Measurements from ENCODE around the gene LAMB4. TPM values are rescaled to one million over a fixed set of nuclear protein-coding genes. Genes with fewer than 3 reads are reported as not detected.
A peak's percentile ranks its signal among the peaks of the same experiment; 100 is the strongest.

Gene LAMB4, protein sequence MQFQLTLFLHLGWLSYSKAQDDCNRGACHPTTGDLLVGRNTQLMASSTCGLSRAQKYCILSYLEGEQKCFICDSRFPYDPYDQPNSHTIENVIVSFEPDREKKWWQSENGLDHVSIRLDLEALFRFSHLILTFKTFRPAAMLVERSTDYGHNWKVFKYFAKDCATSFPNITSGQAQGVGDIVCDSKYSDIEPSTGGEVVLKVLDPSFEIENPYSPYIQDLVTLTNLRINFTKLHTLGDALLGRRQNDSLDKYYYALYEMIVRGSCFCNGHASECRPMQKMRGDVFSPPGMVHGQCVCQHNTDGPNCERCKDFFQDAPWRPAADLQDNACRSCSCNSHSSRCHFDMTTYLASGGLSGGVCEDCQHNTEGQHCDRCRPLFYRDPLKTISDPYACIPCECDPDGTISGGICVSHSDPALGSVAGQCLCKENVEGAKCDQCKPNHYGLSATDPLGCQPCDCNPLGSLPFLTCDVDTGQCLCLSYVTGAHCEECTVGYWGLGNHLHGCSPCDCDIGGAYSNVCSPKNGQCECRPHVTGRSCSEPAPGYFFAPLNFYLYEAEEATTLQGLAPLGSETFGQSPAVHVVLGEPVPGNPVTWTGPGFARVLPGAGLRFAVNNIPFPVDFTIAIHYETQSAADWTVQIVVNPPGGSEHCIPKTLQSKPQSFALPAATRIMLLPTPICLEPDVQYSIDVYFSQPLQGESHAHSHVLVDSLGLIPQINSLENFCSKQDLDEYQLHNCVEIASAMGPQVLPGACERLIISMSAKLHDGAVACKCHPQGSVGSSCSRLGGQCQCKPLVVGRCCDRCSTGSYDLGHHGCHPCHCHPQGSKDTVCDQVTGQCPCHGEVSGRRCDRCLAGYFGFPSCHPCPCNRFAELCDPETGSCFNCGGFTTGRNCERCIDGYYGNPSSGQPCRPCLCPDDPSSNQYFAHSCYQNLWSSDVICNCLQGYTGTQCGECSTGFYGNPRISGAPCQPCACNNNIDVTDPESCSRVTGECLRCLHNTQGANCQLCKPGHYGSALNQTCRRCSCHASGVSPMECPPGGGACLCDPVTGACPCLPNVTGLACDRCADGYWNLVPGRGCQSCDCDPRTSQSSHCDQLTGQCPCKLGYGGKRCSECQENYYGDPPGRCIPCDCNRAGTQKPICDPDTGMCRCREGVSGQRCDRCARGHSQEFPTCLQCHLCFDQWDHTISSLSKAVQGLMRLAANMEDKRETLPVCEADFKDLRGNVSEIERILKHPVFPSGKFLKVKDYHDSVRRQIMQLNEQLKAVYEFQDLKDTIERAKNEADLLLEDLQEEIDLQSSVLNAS (N-terminal part only)
- 1 to 10 TPM; 1.5 to 3.9 (median 2.7) TPM for polyA plus RNA-seq (ENCODE audit: insufficient read length in 3 of 3)
- long read RNA-seq, donor 1 = 0 reads
- long read RNA-seq, donor 2 = 0 reads
- long read RNA-seq, donor 3, partial matches to known transcripts = 6 of 6 reads
- long read RNA-seq, donor 3, other reads (novel, unspliced or antisense) = 0 of 6 reads
- long read RNA-seq, donor 4 = 0 reads
- long read RNA-seq, donor 5 = 0 reads
- long read RNA-seq, donor 6 = 0 reads
- long read RNA-seq, donor 7, partial matches to known transcripts = 0 of 1 reads
- long read RNA-seq, donor 7, other reads (novel, unspliced or antisense) = 0 of 1 reads
- long read RNA-seq, donor 8 = 0 reads
- long read RNA-seq, donor 9 = 0 reads
- long read RNA-seq, donor 10 = 0 reads
- long read RNA-seq, donor 11 = 0 reads
- long read RNA-seq, donor 12 = 0 reads
- long read RNA-seq, donor 13 = 0 reads
- long read RNA-seq, donor 14 = 0 reads
- long read RNA-seq, donor 15 = 0 reads
- long read RNA-seq, donor 16, partial matches to known transcripts = 7 of 7 reads
- long read RNA-seq, donor 16, other reads (novel, unspliced or antisense) = 0 of 7 reads

DNA sequence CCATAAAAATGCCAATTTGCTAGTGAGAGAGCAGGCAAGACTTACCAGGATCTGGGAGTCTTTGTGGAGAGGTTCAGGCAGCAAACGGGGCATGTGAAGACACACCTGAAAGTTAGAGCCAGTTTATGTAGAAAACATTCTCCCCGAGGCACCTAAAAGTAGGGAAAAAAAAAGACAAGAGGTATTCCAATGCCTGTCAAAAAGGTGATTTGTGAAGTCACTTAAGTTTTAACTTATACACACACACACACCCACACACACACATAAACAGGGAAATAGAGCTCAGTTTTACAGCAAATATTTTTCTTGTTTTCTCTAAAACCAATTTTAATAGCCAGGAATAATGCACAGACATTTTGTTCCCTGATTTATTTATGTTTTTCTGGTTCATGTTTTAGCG lies at the start of gene LAMB4:
Gene LAMB4 (minus strand): TSS at position 101 of the 400 bp plus-strand sequence. CDS start 7,197 bp downstream, outside the sequence.
- DNase-seq (ENCODE audit: extremely low read depth in 1 of 11, low read depth in 9 of 11, low spot score in 4 of 11) = no peak

DNA sequence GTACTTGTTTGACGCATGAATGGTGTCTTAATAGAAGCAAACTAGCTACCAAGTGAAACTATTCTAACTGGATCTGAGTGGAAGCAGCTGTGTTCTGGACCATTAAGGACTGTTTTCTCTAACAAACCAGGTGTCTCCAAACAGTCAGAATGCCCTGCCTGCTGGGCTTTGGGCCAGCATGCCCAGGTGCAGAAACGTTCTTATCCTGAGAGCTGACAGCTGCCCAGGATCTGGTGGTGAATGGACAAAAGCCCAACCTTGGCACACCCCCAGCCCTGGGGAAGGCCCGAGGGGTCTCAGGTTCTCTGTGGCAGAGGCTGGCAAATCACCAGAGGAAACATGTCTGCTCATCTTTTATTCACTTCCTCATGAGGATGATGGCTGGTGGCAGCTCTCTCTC lies 48.2 kb upstream of the LAMB4 start:
- DNase-seq (ENCODE audit: extremely low read depth in 1 of 11, low read depth in 9 of 11, low spot score in 4 of 11) = peak in 1 of 11 donors; percentile 6

DNA sequence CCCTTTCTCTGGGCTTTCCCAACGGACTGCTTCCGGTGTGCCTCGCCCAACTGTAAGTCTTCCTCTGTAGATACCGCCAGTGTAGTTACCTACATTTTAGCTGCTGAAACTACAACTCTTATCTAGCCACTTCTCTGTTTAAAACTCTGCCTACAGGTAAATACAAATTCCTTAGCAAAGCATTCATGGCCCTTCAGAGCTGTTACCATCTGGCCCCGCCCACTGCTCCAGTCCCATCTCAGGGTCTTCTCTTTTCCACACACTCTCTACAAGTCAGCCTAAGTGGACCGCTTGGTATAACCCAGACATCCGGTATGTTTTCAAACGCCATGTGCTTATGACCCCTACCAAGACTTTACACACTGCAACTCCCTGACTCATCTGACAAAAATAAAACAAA lies 41.0 kb upstream of the LAMB4 start:
- DNase-seq (ENCODE audit: extremely low read depth in 1 of 11, low read depth in 9 of 11, low spot score in 4 of 11) = no peak

DNA sequence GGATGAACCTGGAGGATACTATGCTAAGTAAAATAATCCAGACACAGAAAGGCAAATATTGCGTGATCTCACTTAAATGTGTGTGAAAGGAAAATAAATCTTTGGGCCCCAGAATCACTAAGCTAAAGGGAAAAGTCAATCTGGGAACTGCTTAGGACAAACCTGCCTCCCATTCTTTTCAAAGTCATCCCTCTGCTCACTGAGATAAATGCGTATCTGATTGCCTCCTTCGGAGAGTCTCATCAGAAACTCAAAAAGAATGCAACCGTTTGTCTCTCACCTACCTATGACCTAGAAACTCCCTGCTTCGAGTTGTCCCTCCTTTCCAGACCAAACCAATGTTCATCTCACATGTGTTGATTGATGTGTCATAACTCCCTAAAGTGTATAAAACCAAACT lies 40.1 kb upstream of the LAMB4 start:
- no peak for DNase-seq (ENCODE audit: extremely low read depth in 1 of 11, low read depth in 9 of 11, low spot score in 4 of 11)

DNA sequence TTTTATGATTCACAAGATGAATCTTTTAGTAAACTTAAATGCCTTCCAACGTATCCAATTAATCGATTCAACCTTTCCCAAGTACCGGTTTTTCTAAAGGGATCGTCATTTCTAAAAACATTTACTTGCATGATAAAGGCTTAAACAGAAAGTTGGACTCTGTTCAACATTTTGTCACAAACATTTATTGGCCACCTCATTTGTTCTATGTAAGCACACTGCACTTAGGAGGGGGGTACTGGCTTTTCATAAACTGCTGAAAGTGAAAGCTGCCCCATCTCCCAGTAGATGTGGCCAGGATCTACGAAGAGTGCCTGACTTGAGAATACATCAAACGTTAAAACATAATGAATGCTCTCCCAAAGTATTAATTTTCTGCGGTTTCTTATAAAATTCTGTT lies 37.3 kb upstream of the LAMB4 start:
- DNase-seq (ENCODE audit: extremely low read depth in 1 of 11, low read depth in 9 of 11, low spot score in 4 of 11) = no peak

DNA sequence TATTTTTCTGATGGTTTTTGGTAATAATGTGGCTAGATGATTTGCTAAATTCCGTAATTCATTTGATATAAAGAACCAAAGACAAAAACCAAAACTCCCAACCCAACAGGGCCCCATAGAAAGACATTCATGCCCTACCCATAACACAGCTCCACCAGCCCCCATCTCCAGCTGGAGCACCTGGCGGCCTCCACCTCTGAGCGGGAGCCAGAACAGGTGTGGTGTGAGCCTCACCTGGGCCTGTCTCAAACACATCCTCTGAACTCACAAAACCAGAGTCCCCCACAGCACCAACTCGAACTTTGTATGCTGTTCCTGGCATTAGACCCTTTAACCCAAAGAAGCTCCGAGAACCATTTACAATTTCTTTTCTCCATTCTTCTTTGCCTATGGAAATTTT lies 36.5 kb upstream of the LAMB4 start:
- DNase-seq (ENCODE audit: extremely low read depth in 1 of 11, low read depth in 9 of 11, low spot score in 4 of 11) = no peak

DNA sequence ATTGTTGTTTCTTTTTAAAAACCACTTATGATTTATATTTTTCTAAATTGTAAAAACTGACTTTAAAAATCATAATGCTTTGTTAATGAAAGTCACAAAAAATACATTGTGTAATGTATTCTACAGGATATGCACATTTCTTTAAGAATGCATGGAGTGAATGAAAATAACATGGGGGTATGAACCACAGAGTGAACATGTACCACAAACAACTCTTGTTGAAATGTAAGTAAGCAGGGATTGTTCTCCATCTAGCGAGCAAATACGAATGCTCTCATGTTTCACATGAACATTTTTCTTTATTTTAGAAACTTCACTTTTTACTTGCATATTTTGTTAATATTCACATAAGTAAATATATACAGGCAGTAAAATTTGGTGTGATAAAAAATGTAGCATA lies 35.6 kb upstream of the LAMB4 start:
- DNase-seq (ENCODE audit: extremely low read depth in 1 of 11, low read depth in 9 of 11, low spot score in 4 of 11) = no peak

DNA sequence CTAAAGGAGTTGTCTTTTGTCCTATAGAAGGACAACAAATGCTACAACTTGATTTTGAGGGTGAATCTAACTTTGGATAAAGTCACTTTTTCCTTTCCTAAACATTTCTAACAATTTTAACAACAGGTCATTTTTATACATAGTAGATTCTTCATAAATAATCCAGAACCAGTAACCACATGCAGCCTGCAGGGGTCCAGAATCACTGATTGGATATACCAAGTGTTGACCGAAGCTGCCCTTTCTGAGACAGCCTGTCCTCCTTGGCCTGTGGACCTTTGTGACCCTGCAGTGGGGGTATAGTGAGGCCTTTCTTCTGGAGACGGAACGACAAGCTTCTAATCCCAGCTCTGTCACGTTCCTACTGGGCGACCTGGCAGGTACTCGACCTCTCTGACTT lies 34.8 kb upstream of the LAMB4 start:
- no peak for DNase-seq (ENCODE audit: extremely low read depth in 1 of 11, low read depth in 9 of 11, low spot score in 4 of 11)

DNA sequence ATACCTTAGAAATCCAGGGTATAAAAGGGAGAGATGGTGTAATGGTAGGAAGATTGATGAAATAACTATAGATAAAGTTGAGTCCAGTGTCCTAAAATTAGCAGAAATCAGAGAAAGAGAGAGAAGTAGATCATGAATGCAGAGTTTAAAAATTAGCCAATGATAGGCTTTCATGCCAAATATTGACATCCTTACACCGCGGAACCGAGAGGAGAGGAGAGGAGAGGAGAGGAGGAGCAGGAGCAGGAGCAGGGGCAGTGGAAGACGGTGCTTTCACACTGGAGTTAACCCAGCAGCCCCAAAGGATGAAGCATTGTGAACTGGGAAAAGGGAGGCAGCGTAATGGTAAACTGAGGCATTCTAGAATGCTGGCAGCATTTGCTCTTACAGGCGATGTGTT lies 34.2 kb upstream of the LAMB4 start:
- DNase-seq (ENCODE audit: extremely low read depth in 1 of 11, low read depth in 9 of 11, low spot score in 4 of 11) = no peak

DNA sequence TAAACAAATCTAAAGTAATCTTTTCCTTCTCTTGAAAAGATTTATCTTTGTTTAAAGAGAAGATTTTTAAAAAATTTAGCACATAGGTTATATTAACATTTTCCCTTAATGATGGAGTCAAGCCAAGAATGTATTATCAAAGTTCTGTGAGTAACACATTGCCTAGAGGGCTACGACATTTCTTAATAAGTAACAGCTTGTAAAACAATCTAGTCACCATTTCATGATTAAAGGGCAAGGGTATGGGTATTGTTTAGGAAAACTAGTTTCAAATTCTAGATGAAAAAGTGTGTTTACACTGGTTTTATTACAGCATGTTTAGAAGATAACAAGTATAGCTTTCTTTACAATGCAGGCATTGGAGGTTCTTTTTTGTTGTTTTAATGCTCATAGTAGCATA lies 28.6 kb upstream of the LAMB4 start:
- no peak for DNase-seq (ENCODE audit: extremely low read depth in 1 of 11, low read depth in 9 of 11, low spot score in 4 of 11)

DNA sequence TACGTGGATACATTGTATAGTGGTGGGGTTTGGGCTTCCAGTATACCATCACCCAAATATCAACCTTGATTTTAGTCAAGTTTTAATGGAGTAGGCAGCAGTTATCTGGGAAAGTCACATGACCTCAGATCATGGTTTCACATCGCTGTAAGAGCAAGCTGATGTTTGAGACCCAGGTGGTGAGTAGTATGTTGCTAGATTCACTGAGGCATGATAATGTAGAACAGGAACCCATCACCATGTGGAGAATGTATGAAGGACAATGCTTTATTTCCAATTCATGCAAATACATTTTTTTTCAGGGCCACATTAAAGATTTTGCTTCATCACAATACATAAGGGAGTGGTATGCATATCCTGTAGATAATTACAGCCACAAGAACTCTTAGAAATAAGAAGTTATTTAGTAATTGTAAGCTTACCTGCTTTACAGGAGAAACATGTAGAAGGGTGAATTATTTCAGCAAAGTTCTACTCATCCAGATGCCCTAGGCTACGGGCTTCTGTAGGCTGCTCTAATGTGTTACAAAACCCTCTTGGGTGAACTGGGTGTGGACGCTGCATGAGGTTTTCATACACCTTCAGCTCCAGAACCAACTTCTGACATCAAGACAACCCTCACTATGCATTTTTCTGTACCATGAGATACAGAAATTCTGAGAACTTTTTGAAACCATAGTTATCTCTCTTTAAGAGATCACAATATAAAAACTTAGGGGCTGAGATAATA lies 27.6 kb upstream of the LAMB4 start:
- no peak for DNase-seq (ENCODE audit: extremely low read depth in 1 of 11, low read depth in 9 of 11, low spot score in 4 of 11)

DNA sequence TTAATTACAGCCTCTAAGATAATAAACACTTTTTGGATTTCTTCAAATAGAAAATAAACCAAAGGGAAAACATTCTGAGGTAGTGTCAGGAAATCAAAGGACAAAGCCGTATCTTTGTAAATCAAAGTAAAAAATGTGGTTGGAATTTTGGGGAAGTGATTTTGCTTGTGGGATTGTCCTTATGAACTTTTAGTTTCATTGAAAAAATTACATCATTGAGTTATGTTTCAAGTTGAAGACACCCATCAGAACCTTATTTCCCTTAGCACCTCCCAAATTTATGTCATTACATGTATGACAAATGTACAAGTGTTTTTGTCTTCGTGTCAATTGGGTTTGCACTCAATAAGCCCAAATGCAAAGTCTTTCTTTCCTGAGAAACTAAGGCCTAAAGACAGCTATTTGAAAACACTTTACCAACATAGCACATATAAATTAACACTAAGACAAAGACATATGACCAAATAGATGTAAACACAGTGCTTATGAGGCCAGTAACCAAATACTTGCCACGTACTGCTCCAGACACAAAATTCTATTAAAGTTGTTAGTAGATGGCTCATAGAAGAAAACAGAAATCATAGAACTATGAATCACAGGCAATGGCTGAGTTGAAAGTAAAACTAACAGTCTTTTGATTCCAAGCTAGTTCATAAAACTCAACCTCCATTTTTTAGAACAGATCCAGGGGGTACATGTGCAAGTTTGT lies 26.9 kb upstream of the LAMB4 start:
- no peak for DNase-seq (ENCODE audit: extremely low read depth in 1 of 11, low read depth in 9 of 11, low spot score in 4 of 11)

DNA sequence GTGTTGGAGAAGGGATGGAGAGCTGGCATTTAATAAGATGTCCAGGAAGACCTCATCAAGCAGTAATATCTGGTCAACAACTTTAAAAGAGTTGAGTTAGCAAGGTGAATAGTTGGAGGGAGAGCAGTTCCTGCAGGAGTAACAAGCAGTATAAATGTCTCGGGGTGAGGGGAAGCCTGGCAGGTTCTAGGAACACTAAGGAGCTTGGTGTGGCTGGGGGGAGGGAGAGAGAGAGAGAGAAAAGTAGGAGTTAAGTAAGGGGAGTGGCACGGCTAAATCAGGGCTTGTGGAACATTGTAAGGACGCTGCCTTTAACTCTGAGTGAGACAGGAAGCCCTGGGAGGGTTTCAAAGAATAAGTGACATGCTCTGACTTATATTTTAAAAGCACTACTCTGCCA lies 22.0 kb upstream of the LAMB4 start:
- DNase-seq (ENCODE audit: extremely low read depth in 1 of 11, low read depth in 9 of 11, low spot score in 4 of 11) = no peak

DNA sequence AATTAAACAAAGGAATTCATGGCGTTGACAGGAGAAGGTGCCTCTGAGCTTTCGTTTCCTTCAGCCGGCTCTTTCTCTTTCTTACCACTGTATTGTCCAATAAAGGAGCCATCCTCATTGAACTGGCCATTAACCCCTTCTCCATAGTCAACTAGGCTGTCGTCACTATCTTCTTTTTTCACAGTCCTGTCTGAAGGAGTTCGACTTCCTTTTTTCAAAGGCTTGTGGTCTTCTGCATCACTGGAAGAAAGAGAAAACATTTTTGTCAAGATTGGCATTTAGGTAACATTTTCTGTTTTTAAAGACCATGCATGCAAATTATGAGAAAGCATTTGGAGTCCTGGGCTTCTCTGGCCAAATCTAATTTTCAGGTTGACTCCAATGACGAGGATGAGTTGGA lies 19.7 kb upstream of the LAMB4 start:
- DNase-seq (ENCODE audit: extremely low read depth in 1 of 11, low read depth in 9 of 11, low spot score in 4 of 11) = no peak

DNA sequence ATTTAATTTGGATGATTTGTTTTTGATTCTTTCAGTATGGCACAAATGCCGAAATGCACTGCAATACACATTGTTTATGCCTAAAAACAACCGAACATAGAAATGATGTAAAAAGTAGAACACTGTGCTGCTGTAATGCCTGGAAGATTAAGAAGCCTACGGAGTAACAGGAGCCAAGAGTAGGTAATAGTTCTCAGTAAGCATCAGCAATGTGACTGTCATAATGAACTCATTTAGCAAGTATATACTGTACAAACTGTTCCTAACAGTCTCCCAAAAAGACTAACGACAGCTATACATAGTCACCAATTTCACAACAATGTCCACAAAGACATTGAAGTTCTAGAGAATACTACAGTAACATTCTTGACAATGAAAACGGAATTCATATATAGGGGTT lies 19.0 kb upstream of the LAMB4 start:
- DNase-seq (ENCODE audit: extremely low read depth in 1 of 11, low read depth in 9 of 11, low spot score in 4 of 11) = no peak

DNA sequence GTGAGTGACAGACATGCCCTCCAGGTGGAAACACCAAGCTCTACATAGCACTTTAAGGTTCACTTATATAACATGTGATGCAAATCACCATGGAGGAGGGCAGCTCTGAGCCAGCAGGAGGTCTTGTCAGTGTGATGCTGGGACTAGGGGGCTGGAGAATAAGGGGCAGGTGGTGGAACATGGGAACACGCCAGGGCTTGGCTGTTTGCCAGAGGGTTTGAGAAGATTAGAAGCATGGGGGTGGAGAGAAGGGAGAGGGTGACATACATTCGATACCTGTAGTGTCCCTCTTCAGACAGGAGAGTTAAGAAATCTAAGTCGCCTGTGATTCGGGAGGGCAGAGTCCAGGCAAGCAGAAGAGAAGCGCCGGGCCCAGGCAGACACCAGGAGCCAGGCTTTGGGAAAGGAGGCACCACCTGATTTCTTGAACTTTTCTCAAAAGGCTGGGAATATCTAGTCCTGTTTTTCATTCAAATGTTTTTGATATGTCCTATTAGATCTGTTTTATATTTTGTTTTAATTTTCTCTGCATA lies 16.9 kb upstream of the LAMB4 start:
- DNase-seq (ENCODE audit: extremely low read depth in 1 of 11, low read depth in 9 of 11, low spot score in 4 of 11) = no peak
